HUES64 (cell line): ENCODE data around the gene CNTN3. TPM values are rescaled to one million over a fixed set of nuclear protein-coding genes. Genes with fewer than 3 reads are reported as not detected.
A peak's percentile ranks its signal among the peaks of the same experiment; 100 is the strongest.

ENCODE experiments used
- H3K27ac ChIP-seq: 2 replicates; pipeline ENCODE4 v1.7.0; 2013; ENCODE audit warnings: low read depth, low read length, inconsistent platforms
- H3K27me3 ChIP-seq: 2 replicates; pipeline ENCODE4 v1.6.1; 2013; ENCODE audit warnings: mild to moderate bottlenecking, low read length; ENCODE audit not compliant: insufficient read depth
- H3K36me3 ChIP-seq: 2 replicates; pipeline ENCODE4 v1.6.1; 2013; ENCODE audit warnings: mild to moderate bottlenecking, low read length; ENCODE audit not compliant: insufficient read depth
- H3K4me1 ChIP-seq: 2 replicates; pipeline ENCODE4 v1.6.1; 2013; ENCODE audit warnings: mild to moderate bottlenecking, low read length, moderate library complexity; ENCODE audit not compliant: insufficient read depth
- H3K4me3 ChIP-seq: 2 replicates; pipeline ENCODE4 v1.5.1; 2013; ENCODE audit warnings: mild to moderate bottlenecking, low read length, moderate library complexity
- H3K9ac ChIP-seq: 2 replicates; pipeline ENCODE4 v1.6.1; 2013; ENCODE audit warnings: mild to moderate bottlenecking, low read depth, low read length
- H3K9me3 ChIP-seq: 2 replicates; pipeline ENCODE4 v1.6.1; 2013; ENCODE audit warnings: low read depth, low read length; ENCODE audit not compliant: insufficient read depth
- WGBS: fragments of 150-250, 120-280 bp; methylation state at CpG from one replicate; pipeline ENCODE4 v1.1.7; 2013; ENCODE audit warnings: missing lambda C conversion rate; 5-methylcytosine and 5-hydroxymethylcytosine counted together
- polyA plus RNA-seq, 2 experiments: library from polyadenylated mRNA; stranded (reverse); fragments of 50-300 nt; gene quantifications; one replicate each; pipeline ENCODE4 v1.2.3, GENCODE V29; 2013

CNTN3 gene
- 0.15 TPM for polyA plus RNA-seq (2013, experiment 1 of 2)
- polyA plus RNA-seq (2013, experiment 2 of 2) = 0.82 TPM

DNA sequence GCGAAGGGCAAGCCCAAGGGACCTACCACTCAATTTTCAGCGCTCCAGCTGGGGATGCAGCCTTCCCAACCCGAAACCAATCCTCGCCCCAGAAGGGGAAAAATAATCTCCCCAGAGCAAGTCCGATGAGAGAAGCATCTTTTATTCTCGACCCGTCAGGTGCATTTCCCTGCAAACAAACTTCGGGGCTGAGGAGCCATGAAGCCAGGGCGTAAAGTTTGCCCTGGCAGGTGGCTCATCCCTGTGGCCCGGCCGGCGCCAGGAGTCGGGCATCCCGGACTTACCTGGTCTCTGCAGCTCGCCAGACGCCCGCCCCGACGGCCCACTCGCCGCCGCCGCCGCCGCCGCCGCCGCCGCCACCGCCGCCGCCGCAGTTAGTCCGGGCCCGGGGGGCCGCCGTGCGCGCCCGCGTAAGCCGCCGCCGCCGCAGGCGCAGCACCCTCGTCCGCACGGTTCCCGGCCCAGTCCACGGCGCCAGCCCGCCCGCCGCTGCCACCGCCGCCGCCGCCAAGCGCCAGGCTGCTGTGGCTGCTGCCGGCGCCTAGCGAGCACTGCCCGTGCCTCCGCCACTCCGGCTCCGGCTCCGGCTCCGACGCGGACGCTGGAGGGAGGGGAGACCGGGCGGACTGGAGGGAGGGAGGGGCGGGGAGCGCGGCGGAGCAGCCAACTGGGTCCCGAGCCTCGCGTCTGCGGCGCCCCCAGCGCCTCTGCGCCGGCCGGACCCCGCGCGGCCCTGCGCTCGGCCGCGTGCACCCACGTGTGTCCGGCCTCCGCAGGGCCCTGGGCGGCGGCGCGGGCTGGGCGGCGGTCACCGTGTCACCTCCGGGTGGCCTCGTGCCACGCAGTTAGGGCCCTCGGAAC is at the start of gene CNTN3:
CNTN3 (minus strand) TSS at position 553 of the 861 bp plus-strand sequence. CDS start 93,547 bp downstream, outside the sequence.
- Histone ChIP-seq H3K9ac (peak within 1 kb of the TSS; percentile 26; the same call in 1 of the 2 replicates), H3K27me3 (peaks cover 70% of the 10 kb centered on the region), H3K27ac (no peak within 1 kb of the TSS), H3K9me3 (no peaks in the 10 kb centered on the region), H3K4me1 (peaks cover 5% of the 10 kb centered on the region), H3K36me3 (no peaks in the 10 kb centered on the region), H3K4me3 (peak within 1 kb of the TSS; percentile 60)
- WGBS = 2% methylated on average over 108 of the region's 108 CpGs

DNA sequence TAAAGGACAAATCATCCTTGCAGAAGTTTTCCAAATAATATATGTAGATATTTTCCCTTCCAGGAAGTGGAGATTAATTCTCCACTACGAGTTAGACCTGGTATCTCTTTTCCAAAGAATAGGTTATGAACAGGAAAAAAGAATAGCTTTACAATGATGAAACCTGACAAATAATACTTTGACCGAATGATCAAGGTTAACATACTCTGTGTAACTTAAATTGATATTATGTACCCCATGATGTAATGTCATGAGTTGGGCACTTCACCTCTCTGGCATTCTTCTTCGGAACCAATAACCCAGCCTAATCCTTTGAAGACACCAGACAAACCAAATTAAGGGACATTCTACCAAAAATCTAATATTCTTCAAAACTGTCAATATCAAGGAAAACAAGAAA is 48.7 kb upstream of the CNTN3 start:
- H3K4me1 ChIP-seq = no peaks in the 10 kb centered on the region
- H3K9me3 ChIP-seq = peaks cover 10% of the 10 kb centered on the region
- no peak overlapping the region for H3K27ac ChIP-seq
- H3K27me3 ChIP-seq = no peaks in the 10 kb centered on the region
- no peak overlapping the region for H3K4me3 ChIP-seq
- WGBS = 100% methylated on average over 2 of the region's 3 CpGs
- H3K9ac ChIP-seq = no peak overlapping the region
- no peaks in the 10 kb centered on the region for H3K36me3 ChIP-seq

DNA sequence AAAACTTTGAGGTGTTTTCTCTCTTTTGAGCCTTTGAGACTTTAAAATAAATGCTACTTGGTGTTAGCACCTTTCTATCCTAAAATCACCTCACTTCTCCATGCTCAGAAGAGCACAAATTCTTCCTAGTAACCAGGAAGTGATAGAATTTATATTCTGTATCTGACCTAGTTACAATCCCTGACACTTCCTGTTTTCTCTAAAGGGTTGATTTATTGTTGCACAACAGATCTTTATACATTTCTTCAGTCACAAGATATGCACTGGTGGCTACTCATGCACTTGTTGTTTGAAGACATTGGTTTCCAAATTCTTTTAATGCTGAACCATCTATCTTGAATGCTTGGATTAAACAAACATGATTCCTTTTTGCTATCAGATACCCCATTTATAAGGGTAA is 47.2 kb upstream of the CNTN3 start:
- no peak overlapping the region for H3K4me3 ChIP-seq
- no peaks in the 10 kb centered on the region for H3K27me3 ChIP-seq
- no peaks in the 10 kb centered on the region for H3K4me1 ChIP-seq
- no peak overlapping the region for H3K9ac ChIP-seq
- no peak overlapping the region for H3K27ac ChIP-seq
- no peaks in the 10 kb centered on the region for H3K9me3 ChIP-seq
- H3K36me3 ChIP-seq = no peaks in the 10 kb centered on the region

DNA sequence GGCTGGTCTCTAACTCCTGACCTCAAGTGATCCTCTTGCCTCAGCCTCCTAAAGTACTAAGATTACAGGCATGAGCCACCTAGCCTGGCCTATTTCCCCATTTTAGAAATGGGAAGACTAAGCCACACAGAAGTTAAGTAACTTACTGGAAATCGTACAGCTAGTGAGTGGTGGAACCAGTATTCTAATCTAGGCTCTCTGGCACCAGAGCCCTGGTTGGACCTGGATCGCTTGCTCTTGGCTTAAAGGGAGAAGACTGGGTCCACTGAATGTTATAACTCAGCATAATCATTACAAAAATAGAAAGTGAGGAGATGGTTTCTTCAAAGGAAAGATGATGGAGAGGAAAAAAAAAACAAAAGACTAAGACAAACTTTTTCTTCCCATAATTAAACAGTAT is 37.4 kb upstream of the CNTN3 start:
- H3K4me3 ChIP-seq = no peak overlapping the region
- H3K36me3 ChIP-seq = no peaks in the 10 kb centered on the region
- no peaks in the 10 kb centered on the region for H3K4me1 ChIP-seq
- WGBS = 100% methylated on average over 2 of the region's 2 CpGs
- H3K27ac ChIP-seq = no peak overlapping the region
- no peaks in the 10 kb centered on the region for H3K27me3 ChIP-seq
- no peak overlapping the region for H3K9ac ChIP-seq
- H3K9me3 ChIP-seq = no peaks in the 10 kb centered on the region

DNA sequence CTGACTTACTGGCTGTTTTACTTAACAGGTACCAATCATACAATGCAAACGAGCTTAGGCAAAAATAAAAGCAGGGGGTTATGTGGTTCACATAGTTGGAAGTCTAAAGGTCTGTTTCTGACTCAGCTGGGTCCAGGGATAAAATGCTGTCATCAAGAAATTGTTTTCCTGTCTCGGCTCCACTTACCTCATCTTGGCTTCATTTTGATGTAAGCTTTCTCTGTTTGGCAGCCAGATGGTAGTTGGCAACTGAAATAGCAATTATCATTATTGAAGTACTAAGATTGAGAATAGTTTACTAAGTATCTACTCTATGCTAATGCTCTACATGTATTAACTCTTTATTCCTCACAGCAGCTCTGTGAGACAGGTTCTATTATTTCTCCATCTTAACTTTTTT is 36.8 kb upstream of the CNTN3 start:
- Histone ChIP-seq H3K9ac (no peak overlapping the region), H3K36me3 (no peaks in the 10 kb centered on the region), H3K4me3 (no peak overlapping the region), H3K27ac (no peak overlapping the region), H3K27me3 (no peaks in the 10 kb centered on the region), H3K9me3 (no peaks in the 10 kb centered on the region), H3K4me1 (no peaks in the 10 kb centered on the region)
- 84% methylated on average over 2 of the region's 2 CpGs for WGBS

DNA sequence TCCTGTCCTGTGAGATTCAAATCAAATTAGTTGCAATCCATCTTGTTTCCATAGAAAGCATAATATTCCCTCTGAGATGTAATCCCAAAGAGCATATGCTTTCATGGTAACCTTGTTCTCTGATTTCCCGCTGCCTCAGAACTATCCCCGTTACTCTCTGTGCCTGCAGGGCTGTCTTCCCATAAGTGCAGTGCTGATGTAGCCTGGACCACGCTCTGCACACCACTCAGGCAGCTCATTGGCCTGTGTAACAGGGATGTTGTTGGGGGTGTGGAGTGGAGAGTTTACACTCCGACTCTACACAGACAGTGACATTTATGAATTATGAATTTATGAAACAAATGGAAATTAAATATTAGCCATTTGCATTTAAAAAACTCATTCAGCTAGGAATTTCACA is 33.6 kb upstream of the CNTN3 start:
- H3K36me3 ChIP-seq = no peaks in the 10 kb centered on the region
- no peak overlapping the region for H3K4me3 ChIP-seq
- no peaks in the 10 kb centered on the region for H3K27me3 ChIP-seq
- 98% methylated on average over 3 of the region's 4 CpGs for WGBS
- H3K4me1 ChIP-seq = no peaks in the 10 kb centered on the region
- no peak overlapping the region for H3K9ac ChIP-seq
- H3K9me3 ChIP-seq = no peaks in the 10 kb centered on the region
- H3K27ac ChIP-seq = no peak overlapping the region

DNA sequence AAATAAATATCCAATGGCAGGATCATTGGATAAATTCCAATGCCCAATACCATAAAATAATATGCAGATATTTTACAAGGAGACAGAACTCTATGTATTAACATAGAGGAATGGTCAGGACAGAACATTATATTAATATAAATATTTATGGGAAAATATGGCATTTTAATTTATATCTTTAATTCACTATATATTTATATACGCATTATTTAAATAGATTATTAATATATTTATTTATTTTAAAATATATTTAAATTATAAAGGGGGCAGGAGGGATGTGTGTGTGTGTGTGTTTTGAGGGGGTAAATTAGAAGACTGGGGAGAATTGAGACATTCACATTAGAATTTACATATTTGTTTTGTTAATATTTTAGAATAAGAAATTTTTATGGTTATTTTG is 31.6 kb upstream of the CNTN3 start:
- H3K27ac ChIP-seq = no peak overlapping the region
- H3K9me3 ChIP-seq = no peaks in the 10 kb centered on the region
- H3K9ac ChIP-seq = no peak overlapping the region
- H3K36me3 ChIP-seq = no peaks in the 10 kb centered on the region
- no peak overlapping the region for H3K4me3 ChIP-seq
- no peaks in the 10 kb centered on the region for H3K4me1 ChIP-seq
- H3K27me3 ChIP-seq = no peaks in the 10 kb centered on the region
- no CpG with 5 or more reads among the region's 1 CpG for WGBS

DNA sequence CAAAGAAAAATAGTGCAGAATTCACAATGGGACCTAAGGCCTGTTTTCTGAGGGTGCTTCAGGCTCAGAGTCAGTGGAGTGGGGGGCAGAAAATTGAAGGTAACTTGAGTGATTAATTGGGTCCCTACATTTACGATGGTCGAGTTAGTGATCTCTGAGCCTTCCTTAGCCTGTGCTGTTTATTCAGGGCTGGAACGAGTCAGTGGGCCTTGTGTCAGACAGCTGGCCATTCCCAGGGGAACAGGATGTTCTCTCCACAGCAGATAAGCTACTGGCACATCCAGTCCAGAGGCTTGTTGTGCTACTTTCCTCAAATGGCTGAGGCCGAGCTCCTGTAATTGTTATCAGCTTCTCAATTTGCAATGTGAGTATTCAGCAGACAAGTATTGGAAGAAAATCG is 29.2 kb upstream of the CNTN3 start:
- H3K9ac ChIP-seq = no peak overlapping the region

DNA sequence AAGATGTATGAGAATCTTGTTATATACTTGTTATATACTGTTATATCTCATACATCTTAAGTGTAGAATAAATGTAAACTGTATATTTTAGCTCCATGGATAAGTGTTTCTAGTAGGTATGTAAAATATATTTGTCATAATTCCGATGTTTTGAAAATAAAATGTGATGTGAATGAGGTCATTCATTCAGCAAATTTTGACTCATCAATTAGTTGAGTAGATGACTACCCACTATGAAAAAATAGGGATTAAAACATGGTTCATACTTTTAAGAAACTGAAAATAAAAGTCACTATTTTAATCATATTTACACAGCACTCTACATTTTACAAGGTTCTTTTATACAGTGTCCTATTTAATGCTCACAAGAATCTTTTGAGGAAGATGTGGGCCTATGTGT is 28.4 kb upstream of the CNTN3 start:
- H3K27ac ChIP-seq = no peak overlapping the region
- H3K4me3 ChIP-seq = no peak overlapping the region
- no peaks in the 10 kb centered on the region for H3K36me3 ChIP-seq
- 100% methylated on average over 1 of the region's 1 CpG for WGBS
- H3K9ac ChIP-seq = no peak overlapping the region
- H3K9me3 ChIP-seq = no peaks in the 10 kb centered on the region
- H3K27me3 ChIP-seq = no peaks in the 10 kb centered on the region
- H3K4me1 ChIP-seq = no peaks in the 10 kb centered on the region

More for the DNA sequence above, 29.2 kb upstream of the CNTN3 start:
- Histone ChIP-seq H3K4me1 (no peaks in the 10 kb centered on the region), H3K27me3 (no peaks in the 10 kb centered on the region), H3K36me3 (no peaks in the 10 kb centered on the region), H3K4me3 (no peak overlapping the region), H3K27ac (no peak overlapping the region), H3K9me3 (no peaks in the 10 kb centered on the region)
- 85% methylated on average over 5 of the region's 5 CpGs for WGBS

DNA sequence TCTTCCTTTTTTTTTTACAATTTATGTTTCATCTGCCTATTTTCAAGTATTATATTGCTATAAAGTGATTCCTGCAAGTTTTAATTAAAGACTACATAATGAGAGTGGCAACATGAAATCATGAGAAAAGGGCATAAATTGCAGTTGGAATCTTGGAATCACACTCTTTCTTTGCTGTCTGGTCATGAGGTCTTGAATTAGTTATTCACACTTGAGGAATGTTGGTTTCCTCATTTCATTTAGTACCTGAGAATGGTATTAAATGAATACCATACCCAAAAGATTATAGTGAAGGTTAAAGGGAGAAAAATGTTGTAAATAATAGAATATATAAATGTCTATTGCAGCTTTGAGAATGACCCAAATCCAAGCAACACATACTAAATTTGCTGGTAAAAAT is 25.8 kb upstream of the CNTN3 start:
- no peaks in the 10 kb centered on the region for H3K4me1 ChIP-seq

DNA sequence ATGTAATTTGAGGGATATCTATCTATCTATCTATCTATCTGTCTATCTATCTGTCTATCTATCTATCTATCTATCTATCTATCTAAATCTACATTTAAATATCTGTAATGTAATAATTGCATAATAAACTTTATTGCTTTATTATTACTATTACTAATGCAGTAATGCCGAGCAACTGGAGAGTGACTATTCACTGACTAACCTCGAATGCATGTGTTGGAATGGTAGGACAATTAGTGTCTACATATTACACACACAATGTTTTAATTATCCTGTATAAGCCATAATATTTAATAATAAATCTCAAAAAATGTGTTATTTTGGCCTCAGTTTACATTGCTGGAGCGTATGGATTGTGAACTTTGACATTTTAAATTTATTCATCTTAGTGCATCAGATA is 25.2 kb upstream of the CNTN3 start:
- H3K4me1 ChIP-seq = no peaks in the 10 kb centered on the region
- WGBS = no CpG with 5 or more reads among the region's 3 CpGs
- no peak overlapping the region for H3K27ac ChIP-seq
- H3K36me3 ChIP-seq = no peaks in the 10 kb centered on the region
- H3K9ac ChIP-seq = no peak overlapping the region
- no peaks in the 10 kb centered on the region for H3K9me3 ChIP-seq
- no peaks in the 10 kb centered on the region for H3K27me3 ChIP-seq
- no peak overlapping the region for H3K4me3 ChIP-seq

More for the DNA sequence above, 25.8 kb upstream of the CNTN3 start:
- H3K27ac ChIP-seq = no peak overlapping the region
- no peaks in the 10 kb centered on the region for H3K36me3 ChIP-seq
- no peak overlapping the region for H3K9ac ChIP-seq
- no peaks in the 10 kb centered on the region for H3K9me3 ChIP-seq
- H3K4me3 ChIP-seq = no peak overlapping the region
- H3K27me3 ChIP-seq = no peaks in the 10 kb centered on the region

DNA sequence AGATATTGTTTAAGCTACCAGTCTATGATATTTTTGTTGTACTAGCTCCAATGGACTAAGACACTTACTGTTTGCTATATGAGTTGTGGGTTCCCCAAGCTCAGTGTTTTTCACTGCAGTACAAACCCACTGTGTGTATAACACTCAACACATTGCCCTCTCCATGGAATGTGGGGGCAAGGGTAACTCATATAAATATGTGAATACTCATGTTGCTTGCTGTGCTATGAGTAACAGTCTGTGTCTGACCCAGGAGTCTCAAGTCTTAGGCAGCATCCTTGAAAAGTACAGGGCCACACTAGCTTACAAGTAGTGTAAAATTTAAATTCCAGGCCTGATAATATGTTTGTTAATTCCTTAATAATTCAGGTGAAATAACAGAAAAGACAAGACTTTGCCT is 22.5 kb upstream of the CNTN3 start:
- no peaks in the 10 kb centered on the region for H3K36me3 ChIP-seq
- H3K4me3 ChIP-seq = no peak overlapping the region
- H3K27ac ChIP-seq = no peak overlapping the region
- no peaks in the 10 kb centered on the region for H3K4me1 ChIP-seq
- no peaks in the 10 kb centered on the region for H3K9me3 ChIP-seq
- H3K27me3 ChIP-seq = no peaks in the 10 kb centered on the region
- H3K9ac ChIP-seq = no peak overlapping the region
